Transverse colon (tissue), 4 donors: ENCODE data around the gene ZNF558. TPM values are rescaled to one million over a fixed set of nuclear protein-coding genes. Genes with fewer than 3 reads are reported as not detected.

Source experiments
- DNase-seq: peaks from one replicate; pipeline ENCODE4 v3.0.0-alpha.2; 2019
- H3K27ac ChIP-seq, 4 donors: fragments of 200-600 bp; sonication (generic); 2 replicates each; pipeline ENCODE4 v1.5.1; 2016 to 2018; ENCODE audit warnings: inconsistent platforms in 4 of 4
- H3K27me3 ChIP-seq: fragments of 200-600 bp; sonication (generic); 2 replicates; pipeline ENCODE4 v1.5.1; 2017; ENCODE audit warnings: inconsistent platforms
- H3K36me3 ChIP-seq, 4 donors: fragments of 200-600 bp; sonication (generic); 2 replicates each; pipeline ENCODE4 v1.5.1; 2017 to 2019; ENCODE audit warnings: inconsistent platforms in 4 of 4
- H3K4me1 ChIP-seq, 4 donors: fragments of 200-600 bp; sonication (generic); 2 replicates each; pipeline ENCODE4 v1.5.1; 2017 to 2020; ENCODE audit warnings: inconsistent platforms in 4 of 4
- H3K4me3 ChIP-seq, 4 donors: fragments of 200-600 bp; sonication (generic); 1 replicate in 1 of 4; 2 replicates in 3 of 4; pipeline versions ENCODE4 v1.5.1 to v1.6.1; 2017 to 2019; ENCODE audit warnings: inconsistent platforms in 4 of 4
- H3K9me3 ChIP-seq, 2 donors: fragments of 200-600 bp; sonication (generic); 2 replicates each; pipeline ENCODE4 v1.5.1; 2017 to 2019; ENCODE audit warnings: inconsistent platforms in 2 of 2
- EP300 ChIP-seq: sonication (generic); formaldehyde crosslinking; IDR thresholded peaks from one replicate; pipeline ENCODE4 v1.6.1; 2017; ENCODE audit warnings: antibody characterized with exemption, low read depth
- POLR2A ChIP-seq: fragments of 450-650 bp; IDR thresholded peaks from one replicate; pipeline ENCODE4 v1.6.1; 2016; ENCODE audit warnings: antibody characterized with exemption, mild to moderate bottlenecking, moderate library complexity
- POLR2AphosphoS5 ChIP-seq, 3 donors: sonication (generic); formaldehyde crosslinking; IDR thresholded peaks; one replicate each; pipeline ENCODE4 v1.6.1; 2016; ENCODE audit warnings: antibody characterized with exemption in 3 of 3
- WGBS, 2 donors: methylation state at CpG; one replicate each; pipeline ENCODE4 v1.1.5; 2018; ENCODE audit warnings: low coverage in 1 of 2; 5-methylcytosine and 5-hydroxymethylcytosine counted together
- in situ Hi-C, 4 donors: fragments of 200-750 bp; cut with MboI; loops; one replicate each; pipeline versions ENCODE4 v1.15.0 to v1.15.1; 2017; ENCODE audit warnings: low sequenced_read_pairs in 3 of 4, low pct_ligation_motif_present in 1 of 4, low pct_unique_long_range_greater_than_20kb in 1 of 4
- intact Hi-C: fragments of 100-400 bp; cut with DNase I; formaldehyde crosslinking; loops from one replicate; pipeline ENCODE4 v1.15.1; 2023; ENCODE audit warnings: low total_unique reads
- total RNA-seq, 4 donors: library from RNA; depleted of rRNA; stranded (reverse); fragments of >200 nt; gene quantifications; one replicate each; pipeline ENCODE4 v1.1.0, GENCODE V29; 2016
- TF ChIP-seq, protein P1 (sequence below), 5 experiments: fragments of 200-600 bp in 3 of 5; fragments of 450-650 bp in 2 of 5; sonication (generic) in 3 of 5; IDR thresholded peaks; 1 replicate in 2 of 5; 2 replicates in 3 of 5; pipeline ENCODE4 v1.5.1; 2016 to 2017; ENCODE audit warnings: antibody characterized with exemption in 5 of 5, inconsistent platforms in 3 of 5, mild to moderate bottlenecking in 2 of 5, moderate library complexity in 1 of 5

The ZNF558 gene
- total RNA-seq, 4 donors from 2014 or later: 17.2 to 77.6 (median 28.1) TPM

DNA sequence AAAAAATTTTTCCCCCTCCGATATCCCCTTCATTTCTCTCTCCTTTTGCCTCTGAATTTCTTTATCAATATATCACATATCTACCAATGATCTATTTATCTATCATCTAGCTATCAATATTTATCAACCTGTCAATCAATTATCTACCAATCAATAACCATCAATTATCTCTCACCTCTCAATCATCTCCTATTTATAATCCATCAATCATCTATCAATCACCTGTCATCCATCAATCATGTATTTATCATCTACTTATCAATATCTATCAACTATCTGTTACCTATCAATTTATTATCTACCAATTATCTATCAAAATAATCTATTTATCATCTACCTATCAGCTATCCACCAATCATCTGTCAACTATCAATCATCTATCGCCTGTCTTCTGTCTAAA lies 17.1 kb upstream of the ZNF558 start:
- no peaks in the 10 kb centered on the region for H3K4me1 ChIP-seq

DNA sequence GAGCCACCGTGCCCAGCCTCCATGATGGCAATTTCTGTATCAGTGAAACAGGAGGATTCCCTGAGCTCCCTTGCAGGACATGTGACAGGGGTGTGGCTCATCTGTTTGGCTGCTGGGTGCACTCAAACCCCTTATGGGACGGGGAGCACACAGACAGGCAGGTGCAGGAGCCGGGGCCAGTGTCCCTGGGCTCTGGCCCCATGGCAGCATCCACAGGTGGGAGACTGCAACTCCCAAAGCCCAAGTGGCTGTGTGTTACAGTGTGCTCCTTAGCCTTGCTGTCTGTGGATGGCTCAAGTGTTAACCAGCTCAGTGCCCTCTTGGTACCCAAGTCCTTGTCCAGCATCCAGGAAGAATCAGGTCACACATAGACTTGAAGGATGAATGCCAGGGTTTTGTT lies 14.7 kb upstream of the ZNF558 start:
- in situ Hi-C loops (no loop called here), intact Hi-C loops (no loop called here)
- peaks cover 3% of the 10 kb centered on the region for H3K27me3 ChIP-seq
- H3K36me3 ChIP-seq: no peaks in the 10 kb centered on the region
- no peaks in the 10 kb centered on the region for H3K9me3 ChIP-seq
- no peak for DNase-seq
- no peak overlapping the region for H3K4me3 ChIP-seq
- WGBS, 2 donors: 71% methylated on average over 3 of the region's 3 CpGs; no CpG with 5 or more reads in 1 of the 2 donors
- no peak overlapping the region for H3K27ac ChIP-seq
- no peaks in the 10 kb centered on the region for H3K4me1 ChIP-seq
- TF ChIP-seq POLR2A (no peak), POLR2AphosphoS5 (IDR thresholded peaks at IDR 0.05) (no peak), EP300 (no peak)
- TF ChIP-seq, protein P1, sequence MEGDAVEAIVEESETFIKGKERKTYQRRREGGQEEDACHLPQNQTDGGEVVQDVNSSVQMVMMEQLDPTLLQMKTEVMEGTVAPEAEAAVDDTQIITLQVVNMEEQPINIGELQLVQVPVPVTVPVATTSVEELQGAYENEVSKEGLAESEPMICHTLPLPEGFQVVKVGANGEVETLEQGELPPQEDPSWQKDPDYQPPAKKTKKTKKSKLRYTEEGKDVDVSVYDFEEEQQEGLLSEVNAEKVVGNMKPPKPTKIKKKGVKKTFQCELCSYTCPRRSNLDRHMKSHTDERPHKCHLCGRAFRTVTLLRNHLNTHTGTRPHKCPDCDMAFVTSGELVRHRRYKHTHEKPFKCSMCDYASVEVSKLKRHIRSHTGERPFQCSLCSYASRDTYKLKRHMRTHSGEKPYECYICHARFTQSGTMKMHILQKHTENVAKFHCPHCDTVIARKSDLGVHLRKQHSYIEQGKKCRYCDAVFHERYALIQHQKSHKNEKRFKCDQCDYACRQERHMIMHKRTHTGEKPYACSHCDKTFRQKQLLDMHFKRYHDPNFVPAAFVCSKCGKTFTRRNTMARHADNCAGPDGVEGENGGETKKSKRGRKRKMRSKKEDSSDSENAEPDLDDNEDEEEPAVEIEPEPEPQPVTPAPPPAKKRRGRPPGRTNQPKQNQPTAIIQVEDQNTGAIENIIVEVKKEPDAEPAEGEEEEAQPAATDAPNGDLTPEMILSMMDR (IDR thresholded peaks at IDR 0.05): no peak

More for the DNA sequence above, 17.1 kb upstream of the ZNF558 start:
- no peak for DNase-seq
- WGBS, 2 donors: 91 to 93% methylated on average over 2 of the region's 2 CpGs
- Histone ChIP-seq H3K9me3 (no peaks in the 10 kb centered on the region), H3K27me3 (no peaks in the 10 kb centered on the region), H3K36me3 (no peaks in the 10 kb centered on the region), H3K27ac (no peak overlapping the region), H3K4me3 (no peak overlapping the region)
- intact Hi-C loops (no loop called here), in situ Hi-C loops (no loop called here)
- no peak for TF ChIP-seq EP300
- TF ChIP-seq, protein P1 (IDR thresholded peaks at IDR 0.05): no peak
- no peak for TF ChIP-seq POLR2AphosphoS5 (IDR thresholded peaks at IDR 0.05)
- no peak for TF ChIP-seq POLR2A

DNA sequence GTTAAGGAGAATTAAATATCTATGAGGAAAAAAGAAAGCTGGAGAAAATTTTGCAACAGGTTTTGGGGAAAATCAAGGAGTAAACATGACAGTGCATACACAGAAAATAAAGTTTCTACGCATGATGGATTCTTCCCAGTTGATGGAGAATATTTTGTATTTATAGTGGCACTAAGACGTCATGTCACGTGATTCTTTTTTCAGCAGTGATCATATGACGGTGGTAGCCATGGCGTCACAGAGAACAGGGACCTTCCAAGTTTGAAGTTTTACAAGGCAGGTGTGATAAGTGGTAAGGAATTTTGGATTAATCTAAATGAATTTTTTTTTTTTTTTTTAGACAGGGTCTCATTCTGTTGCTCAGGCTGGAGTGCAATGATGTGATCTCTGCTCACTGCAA lies 8.6 kb upstream of the ZNF558 start:
- Histone ChIP-seq H3K27me3 (peaks cover 3% of the 10 kb centered on the region), H3K9me3 (no peaks in the 10 kb centered on the region), H3K27ac (no peak overlapping the region), H3K4me3 (no peak overlapping the region), H3K36me3 (no peaks in the 10 kb centered on the region), H3K4me1 (no peaks in the 10 kb centered on the region)
- TF ChIP-seq POLR2A (no peak), EP300 (no peak), POLR2AphosphoS5 (IDR thresholded peaks at IDR 0.05) (no peak)
- TF ChIP-seq, protein P1 (IDR thresholded peaks at IDR 0.05): no peak
- intact Hi-C loops: no loop called here
- in situ Hi-C loops: no loop called here
- no peak for DNase-seq
- WGBS, 2 donors: 89 to 92% methylated on average over 5 of the region's 5 CpGs

DNA sequence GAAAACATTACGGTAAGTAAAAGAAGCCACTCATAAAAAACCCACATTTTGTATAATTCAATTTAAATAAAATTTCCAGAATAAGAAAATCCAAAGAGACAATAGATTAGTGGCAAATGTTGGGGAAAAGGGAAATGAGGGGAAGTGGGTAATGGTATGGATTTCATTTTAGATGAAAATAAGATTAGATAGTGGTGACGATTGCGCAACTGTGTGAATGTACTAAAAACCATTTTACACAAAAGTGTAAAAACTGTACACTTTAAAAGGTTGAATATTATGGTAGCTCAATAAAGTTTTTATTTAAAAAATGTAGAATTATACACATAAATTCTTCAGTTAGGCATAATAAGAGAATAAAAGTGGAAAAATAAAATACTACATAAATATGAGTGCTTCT lies 3.8 kb upstream of the ZNF558 start:
- in situ Hi-C loops (no loop called here), intact Hi-C loops (no loop called here)
- TF ChIP-seq, protein P1 (IDR thresholded peaks at IDR 0.05): no peak
- TF ChIP-seq POLR2AphosphoS5 (IDR thresholded peaks at IDR 0.05) (no peak), EP300 (no peak), POLR2A (no peak)
- Histone ChIP-seq H3K4me1 (peaks cover 0 to 8% (median 5%) of the 10 kb centered on the region in 4 donors), H3K36me3 (no peaks in the 10 kb centered on the region), H3K27me3 (no peaks in the 10 kb centered on the region), H3K9me3 (no peaks in the 10 kb centered on the region), H3K4me3 (no peak overlapping the region), H3K27ac (no peak overlapping the region)
- DNase-seq: no peak
- WGBS, 2 donors: 93 to 97% methylated on average over 3 of the region's 3 CpGs
